CD1c-positive myeloid dendritic cell (primary cell): ENCODE measurements around the gene WDR20.
"Not testable (repeated sequence)": the region's sequence is repeated elsewhere in the genome, so short reads cannot be mapped to it uniquely, and the experiment has no call there.

Experiments
- DNase-seq: peaks from one replicate; pipeline ENCODE4 v3.0.0-alpha.2; 2016; ENCODE audit errors: extremely low spot score

The WDR20 gene

GRCh38 chr14:102131741-102132140 is 8.0 kb upstream of the WDR20 start:
- no peak for DNase-seq

- not testable (repeated sequence) for DNase-seq
Measured at GRCh38 chr14:102134021-102134420, 5.7 kb upstream of the WDR20 start.

GRCh38 chr14:102134719-102135118 is 5.0 kb upstream of the WDR20 start:
- not testable (repeated sequence) for DNase-seq

GRCh38 chr14:102135456-102135855 is 4.2 kb upstream of the WDR20 start:
- not testable (repeated sequence) for DNase-seq

- no peak for DNase-seq
Measured at GRCh38 chr14:102138535-102138934, 1.2 kb upstream of the WDR20 start.

GRCh38 chr14:102138961-102139285 is 774 bp upstream of the WDR20 start:
- DNase-seq = no peak

GRCh38 chr14:102140027-102140749 is 491 bp downstream of the WDR20 start:
- peak; percentile 55 for DNase-seq

GRCh38 chr14:102140750-102141145 is 1.1 kb downstream of the WDR20 start:
- no peak for DNase-seq

GRCh38 chr14:102141797-102142196 is 2.1 kb downstream of the WDR20 start:
- no peak for DNase-seq

- DNase-seq = no peak
Measured at GRCh38 chr14:102144914-102145313, 5.2 kb downstream of the WDR20 start.

- DNase-seq = no peak
Measured at GRCh38 chr14:102145395-102145794, 5.7 kb downstream of the WDR20 start.

GRCh38 chr14:102146423-102146822 is 6.7 kb downstream of the WDR20 start:
- no peak for DNase-seq

- DNase-seq = no peak
Measured at GRCh38 chr14:102150083-102150482, 10.4 kb downstream of the WDR20 start.

- no peak for DNase-seq
Measured at GRCh38 chr14:102150744-102151143, 11.0 kb downstream of the WDR20 start.

GRCh38 chr14:102151411-102151810 is 11.7 kb downstream of the WDR20 start:
- not testable (repeated sequence) for DNase-seq

GRCh38 chr14:102154121-102154520 is 14.4 kb downstream of the WDR20 start:
- DNase-seq = no peak

- no peak for DNase-seq
Measured at GRCh38 chr14:102154821-102155549, 15.3 kb downstream of the WDR20 start.

GRCh38 chr14:102157346-102157745 is 17.6 kb downstream of the WDR20 start:
- DNase-seq = no peak

- no peak for DNase-seq
Measured at GRCh38 chr14:102158797-102159196, 19.1 kb downstream of the WDR20 start.

- DNase-seq = no peak
Measured at GRCh38 chr14:102159841-102160240, 20.1 kb downstream of the WDR20 start.

GRCh38 chr14:102162487-102162886 is 22.8 kb downstream of the WDR20 start:
- DNase-seq = no peak

- DNase-seq = peak; percentile 44
Measured at GRCh38 chr14:102164241-102164641, 24.5 kb downstream of the WDR20 start.

GRCh38 chr14:102164965-102165364 is 25.3 kb downstream of the WDR20 start:
- no peak for DNase-seq
